GM23248 (cell line): ENCODE measurements around the gene KCNA3. TPM values are rescaled to one million over a fixed set of nuclear protein-coding genes. Genes with fewer than 3 reads are reported as not detected.

Experiments
- DNase-seq: peaks from one replicate; pipeline ENCODE4 v3.0.0-alpha.2; 2015
- H2AFZ ChIP-seq: fragments of 200-600 bp; sonication (generic); 2 replicates; pipeline ENCODE4 v1.6.1; 2016; ENCODE audit warnings: antibody characterized with exemption
- H3F3A ChIP-seq: fragments of 200-600 bp; sonication (generic); 2 replicates; pipeline ENCODE4 v1.6.1; 2016; ENCODE audit warnings: mild to moderate bottlenecking, antibody characterized with exemption, mixed run types; ENCODE audit not compliant: insufficient read depth
- H3K27ac ChIP-seq: fragments of 200-600 bp; sonication (generic); 2 replicates; pipeline ENCODE4 v1.5.1; 2016; ENCODE audit warnings: mild to moderate bottlenecking
- H3K27me3 ChIP-seq: fragments of 200-600 bp; sonication (generic); replicated peaks from 2 replicates; pipeline ENCODE4 v1.6.1; 2016; ENCODE audit warnings: mild to moderate bottlenecking; ENCODE audit not compliant: insufficient read depth
- H3K36me3 ChIP-seq: fragments of 200-600 bp; sonication (generic); 2 replicates; pipeline ENCODE4 v1.6.1; 2016; ENCODE audit warnings: low read depth, mild to moderate bottlenecking
- H3K4me1 ChIP-seq: fragments of 200-600 bp; sonication (generic); 2 replicates; pipeline ENCODE4 v1.6.1; 2016; ENCODE audit warnings: mild to moderate bottlenecking; ENCODE audit not compliant: insufficient read depth
- H3K4me2 ChIP-seq: fragments of 200-600 bp; sonication (generic); one replicate; pipeline ENCODE4 v1.6.1; 2016; ENCODE audit warnings: mild to moderate bottlenecking; ENCODE audit not compliant: unreplicated experiment
- H3K4me3 ChIP-seq: fragments of 200-600 bp; sonication (generic); 2 replicates; pipeline ENCODE4 v1.5.1; 2016; ENCODE audit warnings: mild to moderate bottlenecking
- H3K79me2 ChIP-seq: fragments of 200-600 bp; sonication (generic); 2 replicates; pipeline ENCODE4 v1.6.1; 2016; ENCODE audit warnings: mild to moderate bottlenecking; ENCODE audit not compliant: insufficient read depth
- H3K9ac ChIP-seq: fragments of 200-600 bp; sonication (generic); 2 replicates; pipeline ENCODE4 v1.6.1; 2016; ENCODE audit warnings: mild to moderate bottlenecking
- H3K9me2 ChIP-seq: fragments of 200-600 bp; sonication (generic); 2 replicates; pipeline ENCODE4 v1.6.1; 2016; ENCODE audit warnings: mixed run types, mild to moderate bottlenecking, moderate library complexity; ENCODE audit not compliant: insufficient read depth
- H3K9me3 ChIP-seq: fragments of 200-600 bp; sonication (generic); one replicate; pipeline ENCODE4 v1.6.1; 2017; ENCODE audit warnings: low read depth
- H4K20me1 ChIP-seq: fragments of 200-600 bp; sonication (generic); 2 replicates; pipeline ENCODE4 v1.6.0; 2016; ENCODE audit not compliant: insufficient read depth
- EZH2 ChIP-seq: fragments of 200-600 bp; sonication (generic); IDR thresholded peaks from 2 replicates; pipeline ENCODE4 v1.6.1; 2018; ENCODE audit warnings: antibody characterized with exemption, mild to moderate bottlenecking; ENCODE audit not compliant: insufficient read depth, poor library complexity, severe bottlenecking
- EZH2phosphoT487 ChIP-seq: fragments of 200-600 bp; sonication (generic); IDR thresholded peaks from 2 replicates; pipeline ENCODE4 v1.6.1; 2018; ENCODE audit warnings: antibody characterized with exemption, moderate library complexity, mild to moderate bottlenecking, low read depth; ENCODE audit not compliant: insufficient read depth
- WGBS, 2 experiments: methylation state at CpG; one replicate each; pipeline ENCODE4 v1.1.6; 2015 to 2017; ENCODE audit warnings: low lambda C conversion rate in 2 of 2, low coverage in 1 of 2; ENCODE audit errors: missing lambda C conversion rate in 2 of 2; 5-methylcytosine and 5-hydroxymethylcytosine counted together
- in situ Hi-C: fragments of 300-500 bp; cut with MboI; formaldehyde crosslinking; loops from 2 replicates; pipeline ENCODE4 v1.15.0; 2020
- polyA plus RNA-seq: library from polyadenylated mRNA; unstranded; fragments of >200 nt; fragmentation: Nextera tagmentation; extraction: Ambion mirVana; gene quantifications from 2 replicates; pipeline ENCODE4 v1.2.1, GENCODE V29; 2016
- total RNA-seq: library from RNA; depleted of rRNA; stranded (reverse); fragments of >200 nt; shearing (Covaris generic); gene quantifications from 2 replicates; pipeline ENCODE4 v1.2.3, GENCODE V29; 2014; rRNA removed

Gene KCNA3
- not detected in 2 replicates for total RNA-seq
- not detected in 2 replicates for polyA plus RNA-seq

- no peaks in the 10 kb centered on the region for H3K79me2 ChIP-seq
- no peak within 1 kb of the TSS for H3K4me3 ChIP-seq
- H3K4me2 ChIP-seq = no peak within 1 kb of the TSS
- no peaks in the 10 kb centered on the region for H3F3A ChIP-seq
- H3K27ac ChIP-seq = no peak within 1 kb of the TSS
- no peak within 1 kb of the TSS for H3K9ac ChIP-seq
- DNase-seq = peak; percentile 18
- no peaks in the 10 kb centered on the region for H3K36me3 ChIP-seq
- 4 to 5% methylated on average over 36 to 60 of the region's 97 CpGs for WGBS, 2 experiments
- no peak for TF ChIP-seq EZH2
- TF ChIP-seq EZH2phosphoT487 = no peak
- H3K9me3 ChIP-seq = no peaks in the 10 kb centered on the region
- peaks cover 60% of the 10 kb centered on the region for H3K27me3 ChIP-seq
- H4K20me1 ChIP-seq = no peaks in the 10 kb centered on the region
- H2AFZ ChIP-seq = 0 out of 2 replicates have a peak within 1 kb of the TSS, but pooled peaks have one; percentile 19
- in situ Hi-C loops = no loop called here
- H3K4me1 ChIP-seq = no peaks in the 10 kb centered on the region
- H3K9me2 ChIP-seq = no peaks in the 10 kb centered on the region
These were observed at the start of gene KCNA3 for GRCh38 chr1:110674337-110675059. Gene KCNA3 (minus strand): TSS chr1:110674940. CDS start chr1:110674809, 131 bp downstream.

- Histone ChIP-seq H3K4me2 (no peak overlapping the region), H3K9me2 (no peaks in the 10 kb centered on the region), H3K36me3 (no peaks in the 10 kb centered on the region), H3K9me3 (no peaks in the 10 kb centered on the region), H4K20me1 (no peaks in the 10 kb centered on the region), H3F3A (no peaks in the 10 kb centered on the region), H3K4me1 (no peaks in the 10 kb centered on the region), H3K27ac (no peak overlapping the region), H3K9ac (no peak overlapping the region), H2AFZ (no peak overlapping the region), H3K4me3 (no peak overlapping the region), H3K79me2 (no peaks in the 10 kb centered on the region), H3K27me3 (no peaks in the 10 kb centered on the region)
- DNase-seq = no peak
- TF ChIP-seq EZH2 = no peak
- no peak for TF ChIP-seq EZH2phosphoT487
- WGBS, 2 experiments = 29 to 35% methylated on average over 5 of the region's 5 CpGs
- in situ Hi-C loops = no loop called here
These were observed 48.1 kb upstream of the KCNA3 start for GRCh38 chr1:110722807-110723206.

GRCh38 chr1:110719908-110720307, 45.2 kb upstream of the KCNA3 start:
- Histone ChIP-seq H2AFZ (no peak overlapping the region), H4K20me1 (no peaks in the 10 kb centered on the region), H3K4me1 (no peaks in the 10 kb centered on the region), H3F3A (no peaks in the 10 kb centered on the region), H3K9me2 (no peaks in the 10 kb centered on the region), H3K79me2 (no peaks in the 10 kb centered on the region), H3K36me3 (no peaks in the 10 kb centered on the region), H3K4me3 (no peak overlapping the region), H3K9ac (no peak overlapping the region), H3K27me3 (no peaks in the 10 kb centered on the region), H3K4me2 (no peak overlapping the region), H3K9me3 (no peaks in the 10 kb centered on the region), H3K27ac (no peak overlapping the region)
- no peak for DNase-seq
- no peak for TF ChIP-seq EZH2
- TF ChIP-seq EZH2phosphoT487 = no peak
- WGBS, 2 experiments = 6 to 13% methylated on average over 2 of the region's 2 CpGs
- in situ Hi-C loops = no loop called here

GRCh38 chr1:110718452-110718851, 43.7 kb upstream of the KCNA3 start:
- in situ Hi-C loops = no loop called here
- DNase-seq = no peak
- Histone ChIP-seq H3K36me3 (no peaks in the 10 kb centered on the region), H3K9me3 (no peaks in the 10 kb centered on the region), H3K27me3 (no peaks in the 10 kb centered on the region), H3K79me2 (no peaks in the 10 kb centered on the region), H3F3A (no peaks in the 10 kb centered on the region), H4K20me1 (no peaks in the 10 kb centered on the region), H3K9ac (no peak overlapping the region), H2AFZ (no peak overlapping the region), H3K4me3 (no peak overlapping the region), H3K9me2 (no peaks in the 10 kb centered on the region), H3K27ac (no peak overlapping the region), H3K4me2 (no peak overlapping the region), H3K4me1 (no peaks in the 10 kb centered on the region)
- 40 to 44% methylated on average over 6 of the region's 6 CpGs for WGBS, 2 experiments
- TF ChIP-seq EZH2 (no peak), EZH2phosphoT487 (no peak)
